IMR-90 (cell line): ENCODE data around the gene BGN. TPM values are rescaled to one million over a fixed set of nuclear protein-coding genes. Genes with fewer than 3 reads are reported as not detected.
A peak's percentile ranks its signal among the peaks of the same experiment; 100 is the strongest.

Source experiments
- ATAC-seq: fragments of 200-7000 bp; cut with Tn5 transposase; 2 replicates; pipeline ENCODE4 v1.9.1; 2020; ENCODE audit warnings: low read depth, mild to moderate bottlenecking, moderate library complexity
- BruUV-seq: library from RNA; stranded (reverse); fragments of 400-500 nt; replicated peaks from 2 replicates; lab custom pipeline; 2021; lab: Mats Ljungman, UMichigan
- CTCF ChIA-PET: fragments of 300-600 bp; formaldehyde crosslinking; extraction: SDS; loops from one replicate; lab custom pipeline; 2021; ENCODE audit warnings: antibody characterized with exemption; lab: Yijun Ruan, JAX
- POLR2A ChIA-PET: fragments of 300-600 bp; sonication (Branson Sonifier 250); formaldehyde crosslinking; loops from one replicate; lab custom pipeline; 2022; ENCODE audit warnings: antibody characterized with exemption; ENCODE audit not compliant: unreplicated experiment; lab: Charles Lee
- DNase-seq: peaks from one replicate; pipeline ENCODE4 v3.0.0; 2013
- H2AFZ ChIP-seq: replicated peaks from 2 replicates; pipeline ENCODE3; 2013; ENCODE audit warnings: low read length, mild to moderate bottlenecking; ENCODE audit not compliant: poor library complexity
- H2AK5ac ChIP-seq: 2 replicates; pipeline ENCODE4 v1.6.1; 2013; ENCODE audit warnings: low read depth, low read length, inconsistent platforms
- H2AK9ac ChIP-seq: replicated peaks from 2 replicates; pipeline ENCODE3; 2013; ENCODE audit warnings: mild to moderate bottlenecking, low read depth, low read length, moderate library complexity; ENCODE audit not compliant: poor library complexity
- H2BK120ac ChIP-seq: 2 replicates; pipeline ENCODE4 v1.6.1; 2013; ENCODE audit warnings: low read depth, low read length, inconsistent platforms
- H2BK15ac ChIP-seq: 3 replicates; pipeline ENCODE4 v1.6.1; 2013; ENCODE audit warnings: low read depth, low read length, inconsistent platforms
- H2BK20ac ChIP-seq: 2 replicates; pipeline ENCODE4 v1.6.1; 2013; ENCODE audit warnings: low read depth, mild to moderate bottlenecking, inconsistent platforms, low read length, moderate library complexity
- H2BK5ac ChIP-seq: 2 replicates; pipeline ENCODE4 v1.6.1; 2013; ENCODE audit warnings: mild to moderate bottlenecking, low read depth, low read length, inconsistent platforms; ENCODE audit not compliant: poor library complexity, severe bottlenecking
- H3K14ac ChIP-seq: replicated peaks from 2 replicates; pipeline ENCODE4 v1.6.1; 2013; ENCODE audit warnings: low read depth, low read length, inconsistent platforms
- H3K18ac ChIP-seq: 2 replicates; pipeline ENCODE4 v1.6.1; 2013; ENCODE audit warnings: low read depth, low read length, control low read depth
- H3K23ac ChIP-seq: 2 replicates; pipeline ENCODE4 v1.6.1; 2013; ENCODE audit warnings: low read depth, low read length, inconsistent platforms
- H3K27ac ChIP-seq: 2 replicates; pipeline ENCODE4 v1.5.1; 2013; ENCODE audit warnings: mild to moderate bottlenecking, control low read depth, low read length; ENCODE audit not compliant: insufficient read depth
- H3K27me3 ChIP-seq: 2 replicates; pipeline ENCODE4 v1.6.1; 2013; ENCODE audit warnings: low read length; ENCODE audit not compliant: control insufficient read depth, insufficient read depth
- H3K36me3 ChIP-seq: 2 replicates; pipeline ENCODE4 v1.6.1; 2013; ENCODE audit warnings: low read length, mixed read lengths; ENCODE audit not compliant: control insufficient read depth, insufficient read depth
- H3K4ac ChIP-seq: 2 replicates; pipeline ENCODE4 v1.6.1; 2013; ENCODE audit warnings: low read depth, low read length, inconsistent platforms
- H3K4me1 ChIP-seq: 2 replicates; pipeline ENCODE4 v1.6.1; 2013; ENCODE audit warnings: low read length, mixed read lengths; ENCODE audit not compliant: control insufficient read depth, insufficient read depth
- H3K4me2 ChIP-seq: 2 replicates; pipeline ENCODE4 v1.6.1; 2013; ENCODE audit warnings: low read depth, mild to moderate bottlenecking, control low read depth, low read length, moderate library complexity
- H3K4me3 ChIP-seq: 2 replicates; pipeline ENCODE4 v1.5.1; 2013; ENCODE audit warnings: low read depth, mild to moderate bottlenecking, control low read depth, low read length, moderate library complexity; ENCODE audit not compliant: insufficient read depth
- H3K56ac ChIP-seq: 2 replicates; pipeline ENCODE4 v1.6.1; 2013; ENCODE audit warnings: low read length, inconsistent platforms; ENCODE audit not compliant: insufficient read depth; ENCODE audit errors: extremely low read depth
- H3K79me1 ChIP-seq, 2 experiments: 2 replicates each; pipeline ENCODE4 v1.6.1; 2013; ENCODE audit warnings: low read length in 2 of 2, inconsistent platforms in 1 of 2, low read depth in 1 of 2
- H3K9ac ChIP-seq: 2 replicates; pipeline ENCODE4 v1.6.1; 2013; ENCODE audit warnings: low read depth, low read length, control low read depth
- H3K9me1 ChIP-seq: 2 replicates; pipeline ENCODE4 v1.6.1; 2013; ENCODE audit warnings: low read length, inconsistent platforms; ENCODE audit not compliant: insufficient read depth
- H3K9me3 ChIP-seq: 2 replicates; pipeline ENCODE4 v1.6.1; 2013; ENCODE audit warnings: low read length; ENCODE audit not compliant: control insufficient read depth, insufficient read depth
- H4K20me1 ChIP-seq: 2 replicates; pipeline ENCODE4 v1.6.1; 2013; ENCODE audit warnings: low read length, inconsistent platforms; ENCODE audit not compliant: insufficient read depth
- H4K5ac ChIP-seq: 2 replicates; pipeline ENCODE4 v1.6.1; 2013; ENCODE audit warnings: mild to moderate bottlenecking, low read depth, low read length, control low read depth
- H4K8ac ChIP-seq, 2 experiments: 2 replicates each; pipeline ENCODE4 v1.6.1; 2013; ENCODE audit warnings: low read depth in 2 of 2, low read length in 2 of 2, control low read depth in 1 of 2, inconsistent platforms in 1 of 2
- H4K91ac ChIP-seq: 2 replicates; pipeline ENCODE4 v1.6.1; 2013; ENCODE audit warnings: low read depth, low read length, inconsistent platforms; ENCODE audit not compliant: insufficient read depth
- CHD1 ChIP-seq: IDR thresholded peaks from 2 replicates; pipeline ENCODE4 v1.6.1; 2012; ENCODE audit warnings: low read depth, low read length, improper control_type of control experiment
- MAZ ChIP-seq: IDR thresholded peaks from 2 replicates; pipeline ENCODE4 v1.6.1; 2012; ENCODE audit warnings: low read depth, mild to moderate bottlenecking, low read length, improper control_type of control experiment, moderate library complexity, borderline replicate concordance
- NFE2L2 ChIP-seq: fragments of 150-350 bp; IDR thresholded peaks from 2 replicates; pipeline ENCODE4 v1.6.1; 2016; ENCODE audit warnings: low read depth, mild to moderate bottlenecking, low read length
- POLR2A ChIP-seq: IDR thresholded peaks from 2 replicates; pipeline ENCODE4 v1.6.1; 2012; ENCODE audit warnings: mild to moderate bottlenecking, low read depth, low read length
- RFX5 ChIP-seq: IDR thresholded peaks from 2 replicates; pipeline ENCODE4 v1.8.0; 2012; ENCODE audit warnings: low read depth, mild to moderate bottlenecking, low read length, moderate library complexity
- SMC3 ChIP-seq: fragments of 150-350 bp; IDR thresholded peaks from 2 replicates; pipeline ENCODE4 v1.6.1; 2016; ENCODE audit warnings: low read depth, mild to moderate bottlenecking, antibody characterized with exemption, low read length, moderate library complexity
- WGBS, 2 experiments: methylation state at CpG; one replicate each; pipeline versions ENCODE4 v1.1.5 to v1.1.7; 2013; ENCODE audit warnings: missing lambda C conversion rate in 2 of 2; ENCODE audit not compliant: insufficient read length in 1 of 2; ENCODE audit errors: extremely low coverage in 2 of 2; 5-methylcytosine and 5-hydroxymethylcytosine counted together
- dilution Hi-C: fragments of 300-500 bp; cut with HindIII; formaldehyde crosslinking; loops from one replicate; pipeline ENCODE4 v1.14.3; 2018; ENCODE audit warnings: low sequenced_read_pairs; ENCODE audit not compliant: unreplicated experiment
- in situ Hi-C: fragments of 300-500 bp; cut with MboI; formaldehyde crosslinking; loops from 3 replicates; pipeline ENCODE4 v1.14.3; 2019; ENCODE audit warnings: low sequenced_read_pairs, inconsistent platforms, mixed read lengths
- intact Hi-C: fragments of 100-400 bp; cut with micrococcal nuclease; formaldehyde crosslinking; loops from 2 replicates; pipeline ENCODE4 v1.10.0; 2022
- polyA plus RNA-seq, 3 experiments: library from polyadenylated mRNA; depleted of rRNA; stranded (reverse); fragments of >200 nt; gene quantifications; 2 replicates each; pipeline ENCODE4 v1.2.3, GENCODE V29; 2012; ENCODE audit warnings: low replicate concordance in 1 of 3
- total RNA-seq: library from RNA; depleted of rRNA; stranded (reverse); fragments of >200 nt; gene quantifications from 2 replicates; pipeline ENCODE4 v1.2.3, GENCODE V29; 2012
- TF ChIP-seq, protein P1 (sequence below): conservative IDR thresholded peaks from 2 replicates; pipeline ENCODE4 v1.5.1; 2012; ENCODE audit warnings: mild to moderate bottlenecking, low read depth, low read length, improper control_type of control experiment
- TF ChIP-seq, protein P2 (sequence below): fragments of 150-350 bp; IDR thresholded peaks from 2 replicates; pipeline ENCODE4 v1.6.1; 2017; ENCODE audit warnings: mild to moderate bottlenecking, antibody characterized with exemption, low read length, low read depth

The BGN gene
- total and polyA plus RNA-seq, 2 of the 4 experiments (the other 2 are of a cell fraction): 11.3 to 298 TPM

GRCh38 chrX:153519569-153520286 is 24.9 kb downstream of the BGN start (continued):
- TF ChIP-seq SMC3: no peak

- H4K5ac ChIP-seq: no peak overlapping the region
- no peak overlapping the region for H3K9ac ChIP-seq
- TF ChIP-seq RFX5 (no peak), POLR2A (no peak), NFE2L2 (no peak), CHD1 (no peak), MAZ (no peak)
- TF ChIP-seq, protein P1, sequence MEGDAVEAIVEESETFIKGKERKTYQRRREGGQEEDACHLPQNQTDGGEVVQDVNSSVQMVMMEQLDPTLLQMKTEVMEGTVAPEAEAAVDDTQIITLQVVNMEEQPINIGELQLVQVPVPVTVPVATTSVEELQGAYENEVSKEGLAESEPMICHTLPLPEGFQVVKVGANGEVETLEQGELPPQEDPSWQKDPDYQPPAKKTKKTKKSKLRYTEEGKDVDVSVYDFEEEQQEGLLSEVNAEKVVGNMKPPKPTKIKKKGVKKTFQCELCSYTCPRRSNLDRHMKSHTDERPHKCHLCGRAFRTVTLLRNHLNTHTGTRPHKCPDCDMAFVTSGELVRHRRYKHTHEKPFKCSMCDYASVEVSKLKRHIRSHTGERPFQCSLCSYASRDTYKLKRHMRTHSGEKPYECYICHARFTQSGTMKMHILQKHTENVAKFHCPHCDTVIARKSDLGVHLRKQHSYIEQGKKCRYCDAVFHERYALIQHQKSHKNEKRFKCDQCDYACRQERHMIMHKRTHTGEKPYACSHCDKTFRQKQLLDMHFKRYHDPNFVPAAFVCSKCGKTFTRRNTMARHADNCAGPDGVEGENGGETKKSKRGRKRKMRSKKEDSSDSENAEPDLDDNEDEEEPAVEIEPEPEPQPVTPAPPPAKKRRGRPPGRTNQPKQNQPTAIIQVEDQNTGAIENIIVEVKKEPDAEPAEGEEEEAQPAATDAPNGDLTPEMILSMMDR: no peak
- TF ChIP-seq, protein P2, sequence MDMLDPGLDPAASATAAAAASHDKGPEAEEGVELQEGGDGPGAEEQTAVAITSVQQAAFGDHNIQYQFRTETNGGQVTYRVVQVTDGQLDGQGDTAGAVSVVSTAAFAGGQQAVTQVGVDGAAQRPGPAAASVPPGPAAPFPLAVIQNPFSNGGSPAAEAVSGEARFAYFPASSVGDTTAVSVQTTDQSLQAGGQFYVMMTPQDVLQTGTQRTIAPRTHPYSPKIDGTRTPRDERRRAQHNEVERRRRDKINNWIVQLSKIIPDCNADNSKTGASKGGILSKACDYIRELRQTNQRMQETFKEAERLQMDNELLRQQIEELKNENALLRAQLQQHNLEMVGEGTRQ: no peak
- H3K4me3 ChIP-seq: no peak overlapping the region
- no peak overlapping the region for H3K18ac ChIP-seq
- no peak overlapping the region for H2AFZ ChIP-seq
- H3K4ac ChIP-seq: no peak overlapping the region
- peaks cover 2% of the 10 kb centered on the region; the same call in 1 of the 2 replicates for H3K4me1 ChIP-seq
- no peaks in the 10 kb centered on the region for H3K79me1 ChIP-seq
- H3K4me2 ChIP-seq: 0 out of 2 replicates have a peak overlapping the region, but pooled peaks have one; percentile 24
- dilution Hi-C loops (no loop called here), intact Hi-C loops (loop anchor here (2.0 kb wide), 1 partner anchor 78 kb away; the partner anchor contains the start of gene CCNQ), in situ Hi-C loops (no loop called here)
- H4K91ac ChIP-seq: no peak overlapping the region
- H2BK15ac ChIP-seq: no peak overlapping the region
- 73% methylated on average over 2 of the region's 7 CpGs; no CpG with 5 or more reads in 1 of the 2 experiments for WGBS, 2 experiments
- H2BK20ac ChIP-seq: no peak overlapping the region
- ChIA-PET CTCF (no interaction called here), POLR2A (no interaction called here)
- no peak overlapping the region for H3K14ac ChIP-seq
- no TSS peak for BruUV-seq
- no peak overlapping the region for H2BK5ac ChIP-seq
- H3K23ac ChIP-seq: no peak overlapping the region
- peak overlapping the region; percentile 5 for H2AK9ac ChIP-seq
- no peak overlapping the region for H3K56ac ChIP-seq
- ATAC-seq (peak; percentile 22; the same call in 1 of the 2 replicates), DNase-seq (no peak)
- no peak overlapping the region for H3K27ac ChIP-seq
- no peak overlapping the region for H4K8ac ChIP-seq
- no peaks in the 10 kb centered on the region; the same call in 1 of the 2 replicates for H3K9me3 ChIP-seq
- H3K9me1 ChIP-seq: no peaks in the 10 kb centered on the region; the same call in 1 of the 2 replicates
- no peak overlapping the region for H2BK120ac ChIP-seq
- no peaks in the 10 kb centered on the region for H3K36me3 ChIP-seq
- H4K20me1 ChIP-seq: no peaks in the 10 kb centered on the region
- no peak overlapping the region for H2AK5ac ChIP-seq
- peaks cover 30% of the 10 kb centered on the region for H3K27me3 ChIP-seq
These were observed 25.6 kb downstream of the BGN start for GRCh38 chrX:153520287-153520917.
